Measurements from ENCODE around the gene REN. TPM values are rescaled to one million over a fixed set of nuclear protein-coding genes. Genes with fewer than 3 reads are reported as not detected.

The REN gene
- total and polyA plus RNA-seq, 2 of the 8 experiments (the other 6 are each of a cell fraction or from before 2014, with no cell fraction given): 0.05 TPM; not detected in 1

DNA sequence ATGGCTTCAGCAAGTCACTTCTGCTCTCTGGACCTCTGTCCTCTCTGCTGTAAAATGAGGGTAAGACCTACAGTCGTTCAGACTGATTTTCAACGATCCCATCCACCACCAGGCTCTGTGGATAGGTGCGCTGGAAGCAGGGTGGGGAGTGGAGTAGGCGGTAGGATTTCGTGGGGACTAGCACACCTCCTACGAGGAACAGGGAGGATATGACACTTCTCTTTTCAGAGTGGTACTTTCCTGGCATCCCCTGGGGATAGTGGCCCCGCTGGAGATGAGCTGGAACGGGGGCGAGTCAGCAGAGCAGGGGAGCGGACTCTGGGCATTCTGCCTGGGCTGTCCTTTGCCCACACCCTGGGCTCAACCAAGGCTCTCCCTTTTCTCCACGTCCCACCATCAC, 32.0 kb downstream of the REN start:
- WGBS, 2 experiments (ENCODE audit: extremely low coverage in 1 of 2, insufficient coverage in 1 of 2, insufficient read length in 1 of 2, insufficient replicate concordance in 2 of 2, low coverage in 1 of 2, low lambda C conversion rate in 2 of 2, missing lambda C conversion rate in 1 of 2): 85% methylated on average over 11 of the region's 11 CpGs; no CpG with 5 or more reads in 1 of the 2 experiments
- no peak for FAIRE-seq
- H4K91ac ChIP-seq (replicated peaks; ENCODE audit: insufficient read length, low read length): no peak overlapping the region
- no peak overlapping the region for H3K4ac ChIP-seq (replicated peaks; ENCODE audit: insufficient read length, low read depth, low read length)
- H2BK15ac ChIP-seq (ENCODE audit: low read length): no peak overlapping the region
- H3K23me2 ChIP-seq (ENCODE audit: low read depth, low read length): no peaks in the 10 kb centered on the region
- no peak overlapping the region for H2BK12ac ChIP-seq (ENCODE audit: low read depth, low read length)
- no peak overlapping the region for H2AFZ ChIP-seq (ENCODE audit: low read length)
- no peak overlapping the region for H4K5ac ChIP-seq (ENCODE audit: insufficient read length, low read depth, low read length)
- CTCF ChIA-PET (ENCODE audit: partially characterized antibody): interaction anchor here (1.2 to 11.3 kb wide), 4 partner anchors 28 to 264 kb away, joined by 3 to 261 read pairs (median 4); no protein-coding TSS in a partner anchor
- TF ChIP-seq POLR2A (IDR thresholded peaks at IDR 0.05; ENCODE audit: control extremely low read depth in 1 of 2, low read depth in 2 of 2, low read length in 2 of 2) (peak in 1 of 2 experiments; percentile 59; a peak in 1 of 3 replicates), POLR2AphosphoS5 (IDR thresholded peaks at IDR 0.05; ENCODE audit: low read depth, low read length) (no peak)
- no peaks in the 10 kb centered on the region; a peak in 1 of 8 replicates for H3K36me3 ChIP-seq (ENCODE audit: control insufficient read depth in 2 of 4, insufficient read depth in 4 of 4, low read length in 3 of 4)
- H2BK20ac ChIP-seq (ENCODE audit: low read length): no peak overlapping the region
- H2AK5ac ChIP-seq (ENCODE audit: low read depth, low read length): no peak overlapping the region
- H3K4me2 ChIP-seq (ENCODE audit: insufficient read depth in 1 of 2, low read depth in 2 of 2, low read length in 2 of 2): no peak overlapping the region
- no peak overlapping the region for H3K9ac ChIP-seq (replicated peaks in 1 of 4; ENCODE audit: extremely low read depth in 1 of 4, low read depth in 3 of 4, low read length in 3 of 4)
- no peak overlapping the region for H2BK120ac ChIP-seq (replicated peaks; ENCODE audit: low read depth, low read length)
- H3K4me1 ChIP-seq (replicated peaks in 1 of 4; ENCODE audit: control insufficient read depth in 3 of 4, insufficient read depth in 4 of 4, low read length in 3 of 4): peaks cover 0 to 12% (median 6%) of the 10 kb centered on the region in 4 experiments; a peak in 6 of 7 replicates
- H2BK5ac ChIP-seq (ENCODE audit: low read depth, low read length): no peak overlapping the region
- peaks cover 2% of the 10 kb centered on the region in 2 experiments for H4K20me1 ChIP-seq (replicated peaks in 1 of 2; ENCODE audit: control insufficient read depth in 1 of 2, insufficient read depth in 2 of 2, low read length in 2 of 2)
- H3K56ac ChIP-seq (replicated peaks; ENCODE audit: insufficient read length, low read depth, low read length): no peak overlapping the region
- H3K9me3 ChIP-seq (ENCODE audit: insufficient read depth in 2 of 2, low read depth in 1 of 2, low read length in 1 of 2): no peaks in the 10 kb centered on the region
- H3K79me1 ChIP-seq (ENCODE audit: low read depth, low read length): no peaks in the 10 kb centered on the region; the same call in 1 of the 2 replicates
- no peak overlapping the region for H3K4me3 ChIP-seq (ENCODE audit: extremely low read depth in 1 of 4, insufficient read depth in 2 of 4, low read depth in 3 of 4, low read length in 4 of 4)
- no peak overlapping the region for H3K18ac ChIP-seq (ENCODE audit: extremely low read depth, low read length)
- H3K27me3 ChIP-seq (replicated peaks in 1 of 4; ENCODE audit: control insufficient read depth in 3 of 4, extremely low read depth in 1 of 4, insufficient read depth in 3 of 4, low read length in 3 of 4): no peaks in the 10 kb centered on the region; a peak in 1 of 7 replicates
- no peaks in the 10 kb centered on the region for H3K79me2 ChIP-seq (ENCODE audit: control insufficient read depth in 1 of 2, insufficient read depth in 2 of 2, low read length in 2 of 2)
- POLR2A ChIA-PET (ENCODE audit: partially characterized antibody): interaction anchor here (0.6 to 5.4 kb wide), 5 partner anchors 11 to 271 kb away, joined by 3 to 28 read pairs (median 4); partner anchors contain the start of gene SOX13
- DNase-seq (ENCODE audit: low read depth in 1 of 2, low spot score in 2 of 2): no peak
- H4K8ac ChIP-seq (ENCODE audit: extremely low read depth, insufficient read depth, low read length): no peak overlapping the region; the same call in 1 of the 2 replicates
- H3K27ac ChIP-seq (ENCODE audit: low read depth, low read length): no peak overlapping the region
- no peak overlapping the region for H3K14ac ChIP-seq (ENCODE audit: insufficient read length)
- H3K23ac ChIP-seq (ENCODE audit: insufficient read length): no peak overlapping the region
